WTC11 (cell line): ENCODE measurements around the gene SERPINA6. TPM values are rescaled to one million over a fixed set of nuclear protein-coding genes. Genes with fewer than 3 reads are reported as not detected.

Source experiments
- ATAC-seq: fragments of 200-7000 bp; cut with Tn5 transposase; 2 replicates; pipeline ENCODE4 v1.10.0; 2021; ENCODE audit warnings: mild to moderate bottlenecking, moderate library complexity
- CTCF ChIA-PET: fragments of 300-600 bp; sonication (Branson Sonifier 250); formaldehyde crosslinking; loops from one replicate; lab custom pipeline; 2021; ENCODE audit warnings: antibody characterized with exemption; lab: Charles Lee
- POLR2A ChIA-PET: fragments of 350-600 bp; sonication (Branson Sonifier 250); formaldehyde crosslinking; loops from one replicate; lab custom pipeline; 2021; ENCODE audit warnings: antibody characterized with exemption; lab: Charles Lee
- DNase-seq: peaks from one replicate; pipeline ENCODE4 v3.0.0; 2021; ENCODE audit warnings: low spot score
- H3K27ac Mint-ChIP-seq: 2 replicates; pipeline ENCODE4 v1.8.0; 2021; ENCODE audit warnings: mixed read lengths
- H3K27me3 Mint-ChIP-seq: 2 replicates; pipeline ENCODE4 v1.8.0; 2021; ENCODE audit warnings: low read depth, mild to moderate bottlenecking, moderate library complexity, mixed read lengths
- H3K36me3 Mint-ChIP-seq: 2 replicates; pipeline ENCODE4 v1.8.0; 2021; ENCODE audit warnings: mixed read lengths
- H3K4me1 Mint-ChIP-seq: 2 replicates; pipeline ENCODE4 v1.8.0; 2022; ENCODE audit warnings: mixed read lengths
- H3K4me3 Mint-ChIP-seq: 2 replicates; pipeline ENCODE4 v1.8.0; 2021; ENCODE audit warnings: mild to moderate bottlenecking, moderate library complexity, mixed read lengths
- H3K9me3 Mint-ChIP-seq: 2 replicates; pipeline ENCODE4 v1.8.0; 2021; ENCODE audit warnings: mixed read lengths
- CDX4 ChIP-seq: fragments of 250-450 bp; sonication (Bioruptor Pico); IDR thresholded peaks from 2 replicates; pipeline ENCODE4 v1.9.0; 2021; ENCODE audit warnings: moderate library complexity, mild to moderate bottlenecking, inconsistent platforms, borderline replicate concordance
- CREM ChIP-seq: sonication (generic); formaldehyde crosslinking; IDR thresholded peaks from 2 replicates; pipeline ENCODE4 v1.8.1; 2022; ENCODE audit warnings: mild to moderate bottlenecking, missing genetic modification reagents, moderate library complexity
- EMX1 ChIP-seq: fragments of 250-450 bp; sonication (Bioruptor Pico); IDR thresholded peaks from 2 replicates; pipeline ENCODE4 v1.8.0; 2021; ENCODE audit warnings: mild to moderate bottlenecking
- FOXJ3 ChIP-seq: sonication (generic); formaldehyde crosslinking; IDR thresholded peaks from 2 replicates; pipeline ENCODE4 v1.9.0; 2021; ENCODE audit warnings: missing genetic modification reagents, mild to moderate bottlenecking, borderline replicate concordance
- FOXP1 ChIP-seq: sonication (generic); formaldehyde crosslinking; IDR thresholded peaks from 2 replicates; pipeline ENCODE4 v1.8.0; 2022; ENCODE audit warnings: missing genetic modification reagents, mild to moderate bottlenecking, moderate library complexity, borderline replicate concordance
- HMGXB4 ChIP-seq: sonication (generic); formaldehyde crosslinking; IDR thresholded peaks from 2 replicates; pipeline ENCODE4 v1.8.1; 2023; ENCODE audit warnings: mild to moderate bottlenecking, moderate library complexity, missing genetic modification reagents
- IRF2 ChIP-seq: sonication (generic); formaldehyde crosslinking; IDR thresholded peaks from 2 replicates; pipeline ENCODE4 v1.8.0; 2022; ENCODE audit warnings: low read depth, missing genetic modification reagents, borderline replicate concordance
- JAZF1 ChIP-seq: fragments of 250-450 bp; sonication (Bioruptor Pico); IDR thresholded peaks from 2 replicates; pipeline ENCODE4 v1.9.0; 2021; ENCODE audit warnings: moderate library complexity, mild to moderate bottlenecking, inconsistent platforms
- MAX ChIP-seq: sonication (generic); formaldehyde crosslinking; IDR thresholded peaks from 2 replicates; pipeline ENCODE4 v1.8.0; 2022; ENCODE audit warnings: mild to moderate bottlenecking, missing genetic modification reagents
- MYBL2 ChIP-seq: sonication (generic); formaldehyde crosslinking; IDR thresholded peaks from 2 replicates; pipeline ENCODE4 v1.8.1; 2023; ENCODE audit warnings: mild to moderate bottlenecking, moderate library complexity, missing genetic modification reagents
- NR2C2 ChIP-seq: sonication (generic); formaldehyde crosslinking; IDR thresholded peaks from 2 replicates; pipeline ENCODE4 v1.8.0; 2022; ENCODE audit warnings: mild to moderate bottlenecking, missing genetic modification reagents
- NR3C1 ChIP-seq: sonication (generic); formaldehyde crosslinking; conservative IDR thresholded peaks from 2 replicates; pipeline ENCODE4 v1.8.1; 2023; ENCODE audit warnings: low read depth, mild to moderate bottlenecking, missing genetic modification reagents
- PRRX2 ChIP-seq: fragments of 250-450 bp; sonication (Bioruptor Pico); IDR thresholded peaks from 2 replicates; pipeline ENCODE4 v1.8.0; 2021; ENCODE audit warnings: mild to moderate bottlenecking
- RELA ChIP-seq: sonication (generic); formaldehyde crosslinking; IDR thresholded peaks from 2 replicates; pipeline ENCODE4 v1.8.1; 2022; ENCODE audit warnings: missing genetic modification reagents, mild to moderate bottlenecking, borderline replicate concordance
- SP1 ChIP-seq: sonication (generic); formaldehyde crosslinking; conservative IDR thresholded peaks from 2 replicates; pipeline ENCODE4 v1.8.1; 2022; ENCODE audit warnings: missing genetic modification reagents
- ZNF138 ChIP-seq: sonication (generic); formaldehyde crosslinking; conservative IDR thresholded peaks from 2 replicates; pipeline ENCODE4 v1.8.1; 2022; ENCODE audit warnings: mild to moderate bottlenecking, moderate library complexity, missing genetic modification reagents
- ZNF219 ChIP-seq: sonication (generic); formaldehyde crosslinking; IDR thresholded peaks from 2 replicates; pipeline ENCODE4 v1.8.0; 2023; ENCODE audit warnings: missing genetic modification reagents, mild to moderate bottlenecking, borderline replicate concordance
- ZNF232 ChIP-seq: sonication (generic); formaldehyde crosslinking; IDR thresholded peaks from 2 replicates; pipeline ENCODE4 v1.8.0; 2022; ENCODE audit warnings: mild to moderate bottlenecking, missing genetic modification reagents
- ZNF263 ChIP-seq: sonication (generic); formaldehyde crosslinking; IDR thresholded peaks from 2 replicates; pipeline ENCODE4 v1.8.1; 2022; ENCODE audit warnings: low read depth, mild to moderate bottlenecking, moderate library complexity, missing genetic modification reagents
- ZNF396 ChIP-seq: fragments of 250-450 bp; sonication (Bioruptor Pico); IDR thresholded peaks from 2 replicates; pipeline ENCODE4 v1.8.0; 2021; ENCODE audit warnings: mild to moderate bottlenecking, moderate library complexity, borderline replicate concordance
- ZNF425 ChIP-seq: fragments of 250-450 bp; sonication (Bioruptor Pico); conservative IDR thresholded peaks from 2 replicates; pipeline ENCODE4 v1.9.0; 2021; ENCODE audit warnings: mild to moderate bottlenecking
- ZNF532 ChIP-seq: fragments of 250-450 bp; sonication (Bioruptor Pico); IDR thresholded peaks from 2 replicates; pipeline ENCODE4 v1.9.0; 2021; ENCODE audit warnings: mild to moderate bottlenecking, borderline replicate concordance
- ZSCAN18 ChIP-seq: fragments of 250-450 bp; sonication (Bioruptor Pico); IDR thresholded peaks from 2 replicates; pipeline ENCODE4 v2.1.2; 2022; ENCODE audit warnings: mild to moderate bottlenecking, moderate library complexity
- total RNA-seq: library from RNA; stranded (reverse); gene quantifications from 3 replicates; pipeline ENCODE4 v1.2.3, GENCODE V29; 2021
- TF ChIP-seq, protein P1 (sequence below): sonication (generic); formaldehyde crosslinking; IDR thresholded peaks from 2 replicates; pipeline ENCODE4 v1.8.1; 2022; ENCODE audit warnings: low read depth, missing genetic modification reagents, borderline replicate concordance

The SERPINA6 gene
- total RNA-seq, 1 experiment from 2014 or later: 0.15 TPM

DNA sequence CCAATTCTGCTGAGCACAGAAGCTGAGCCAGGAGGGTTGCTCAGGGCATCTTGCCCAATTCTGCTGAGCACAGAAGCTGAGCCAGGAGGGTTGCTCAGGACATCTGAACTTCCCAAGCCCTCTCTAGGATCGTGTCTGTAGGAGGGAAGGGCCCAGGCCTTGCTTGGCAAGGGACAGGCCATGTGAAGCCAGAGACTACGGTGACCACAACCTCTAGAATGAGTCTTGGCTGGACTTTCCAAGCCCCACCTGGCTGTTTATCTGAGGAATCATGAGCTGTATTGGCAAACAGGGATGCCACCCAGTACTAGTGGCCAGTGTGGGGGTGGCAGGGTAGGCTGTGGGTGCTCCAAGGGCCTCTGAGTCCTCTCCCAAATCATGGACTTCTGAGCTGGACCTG, 7.7 kb upstream of the SERPINA6 start:
- H3K4me1 Mint-ChIP-seq: peaks cover 6% of the 10 kb centered on the region
- no peak for DNase-seq
- no peak overlapping the region for H3K27ac Mint-ChIP-seq
- no peaks in the 10 kb centered on the region for H3K36me3 Mint-ChIP-seq
- ChIA-PET CTCF (no interaction called here), POLR2A (no interaction called here)
- no peak for ATAC-seq
- no peak for TF ChIP-seq NR2C2 (CRISPR knock-in tag)
- no peak for TF ChIP-seq ZNF138 (CRISPR knock-in tag)
- no peak for TF ChIP-seq ZNF232 (CRISPR knock-in tag)
- TF ChIP-seq EMX1 (CRISPR knock-in tag): no peak
- TF ChIP-seq HMGXB4 (CRISPR knock-in tag): no peak
- no peak for TF ChIP-seq PRRX2 (CRISPR knock-in tag)
- TF ChIP-seq ZNF263 (CRISPR knock-in tag): no peak
- TF ChIP-seq IRF2: no peak
- no peaks in the 10 kb centered on the region for H3K27me3 Mint-ChIP-seq
- H3K4me3 Mint-ChIP-seq: no peak overlapping the region
- H3K9me3 Mint-ChIP-seq: peaks cover 7% of the 10 kb centered on the region

DNA sequence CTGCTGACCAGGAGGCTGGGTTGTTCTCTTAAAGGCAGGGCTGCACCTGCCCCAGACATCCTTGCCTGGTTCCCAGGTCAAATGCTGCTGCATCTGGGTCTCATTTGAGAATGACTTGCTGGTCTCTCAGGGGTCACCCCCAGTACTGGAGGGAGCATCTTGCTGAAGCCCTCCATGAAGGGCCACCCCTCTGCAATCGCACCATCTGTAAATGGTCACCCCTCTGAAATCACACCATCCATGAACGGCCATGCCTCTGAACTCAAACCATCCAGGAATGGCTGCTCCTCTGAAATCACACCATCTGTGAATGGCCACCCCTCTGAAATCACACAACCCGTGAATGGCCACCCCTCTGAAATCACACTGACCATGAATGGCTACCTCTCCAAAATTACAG, 7.3 kb upstream of the SERPINA6 start:
- H3K9me3 Mint-ChIP-seq: peaks cover 7% of the 10 kb centered on the region
- ChIA-PET POLR2A (no interaction called here), CTCF (no interaction called here)
- TF ChIP-seq NR3C1 (CRISPR knock-in tag) (no peak), CREM (CRISPR knock-in tag) (no peak), MYBL2 (CRISPR knock-in tag) (no peak), FOXP1 (CRISPR knock-in tag) (no peak), SP1 (no peak), ZNF532 (CRISPR knock-in tag) (no peak), EMX1 (CRISPR knock-in tag) (no peak), JAZF1 (CRISPR knock-in tag) (no peak), FOXJ3 (CRISPR knock-in tag) (no peak), ZNF396 (CRISPR knock-in tag) (no peak), ZNF219 (CRISPR knock-in tag) (no peak), CDX4 (CRISPR knock-in tag) (no peak), ZSCAN18 (CRISPR knock-in tag) (no peak), ZNF425 (CRISPR knock-in tag) (no peak), RELA (CRISPR knock-in tag) (no peak), MAX (CRISPR knock-in tag) (no peak)
- TF ChIP-seq, protein P1, sequence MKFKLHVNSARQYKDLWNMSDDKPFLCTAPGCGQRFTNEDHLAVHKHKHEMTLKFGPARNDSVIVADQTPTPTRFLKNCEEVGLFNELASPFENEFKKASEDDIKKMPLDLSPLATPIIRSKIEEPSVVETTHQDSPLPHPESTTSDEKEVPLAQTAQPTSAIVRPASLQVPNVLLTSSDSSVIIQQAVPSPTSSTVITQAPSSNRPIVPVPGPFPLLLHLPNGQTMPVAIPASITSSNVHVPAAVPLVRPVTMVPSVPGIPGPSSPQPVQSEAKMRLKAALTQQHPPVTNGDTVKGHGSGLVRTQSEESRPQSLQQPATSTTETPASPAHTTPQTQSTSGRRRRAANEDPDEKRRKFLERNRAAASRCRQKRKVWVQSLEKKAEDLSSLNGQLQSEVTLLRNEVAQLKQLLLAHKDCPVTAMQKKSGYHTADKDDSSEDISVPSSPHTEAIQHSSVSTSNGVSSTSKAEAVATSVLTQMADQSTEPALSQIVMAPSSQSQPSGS (CRISPR knock-in tag): no peak
- peaks cover 6% of the 10 kb centered on the region for H3K4me1 Mint-ChIP-seq
- H3K27ac Mint-ChIP-seq: no peak overlapping the region
- H3K4me3 Mint-ChIP-seq: no peak overlapping the region
- H3K36me3 Mint-ChIP-seq: no peaks in the 10 kb centered on the region
- ATAC-seq (no peak), DNase-seq (no peak)
- H3K27me3 Mint-ChIP-seq: no peaks in the 10 kb centered on the region
